KOPT-K1 (cell line): ENCODE measurements around the gene SNX11.

Experiments
- H3K27ac ChIP-seq: fragments of 200-600 bp; sonication (generic); 2 replicates; pipeline ENCODE4 v1.5.1; 2016; ENCODE audit warnings: antibody characterized with exemption, mild to moderate bottlenecking, low read depth, low read length; ENCODE audit not compliant: poor library complexity, severe bottlenecking
- H3K36me3 ChIP-seq: fragments of 200-600 bp; sonication (generic); 2 replicates; pipeline ENCODE4 v1.5.1; 2017; ENCODE audit warnings: antibody characterized with exemption, mild to moderate bottlenecking, low read length, moderate library complexity; ENCODE audit not compliant: insufficient read depth
- H3K9me3 ChIP-seq: fragments of 200-600 bp; sonication (generic); 2 replicates; pipeline ENCODE4 v1.5.1; 2017; ENCODE audit warnings: antibody characterized with exemption, low read length, mild to moderate bottlenecking; ENCODE audit not compliant: insufficient read depth, poor library complexity, severe bottlenecking

Gene SNX11

GRCh38 chr17:48159232-48159631 is 51.7 kb downstream of the SNX11 start:
- Histone ChIP-seq H3K9me3 (no peaks in the 10 kb centered on the region), H3K36me3 (peaks cover 53% of the 10 kb centered on the region), H3K27ac (no peak overlapping the region)

- H3K36me3 ChIP-seq: peaks cover 42% of the 10 kb centered on the region
- H3K9me3 ChIP-seq: no peaks in the 10 kb centered on the region
- no peak overlapping the region for H3K27ac ChIP-seq
Observed at GRCh38 chr17:48160177-48161081, 52.9 kb downstream of the SNX11 start.

- Histone ChIP-seq H3K27ac (no peak overlapping the region), H3K9me3 (no peaks in the 10 kb centered on the region), H3K36me3 (peaks cover 36% of the 10 kb centered on the region)
Observed at GRCh38 chr17:48161127-48161905, 53.8 kb downstream of the SNX11 start.

- H3K36me3 ChIP-seq: peaks cover 32% of the 10 kb centered on the region
- no peaks in the 10 kb centered on the region for H3K9me3 ChIP-seq
- no peak overlapping the region for H3K27ac ChIP-seq
Observed at GRCh38 chr17:48162306-48162934, 54.9 kb downstream of the SNX11 start.

- no peak overlapping the region for H3K27ac ChIP-seq
- peaks cover 32% of the 10 kb centered on the region for H3K36me3 ChIP-seq
- H3K9me3 ChIP-seq: no peaks in the 10 kb centered on the region
Observed at GRCh38 chr17:48162946-48163506, 55.5 kb downstream of the SNX11 start.

GRCh38 chr17:48163809-48164208 is 56.2 kb downstream of the SNX11 start:
- Histone ChIP-seq H3K9me3 (no peaks in the 10 kb centered on the region), H3K36me3 (peaks cover 32% of the 10 kb centered on the region), H3K27ac (no peak overlapping the region)

GRCh38 chr17:48169926-48170325 is 62.4 kb downstream of the SNX11 start:
- no peak overlapping the region for H3K27ac ChIP-seq
- H3K36me3 ChIP-seq: peaks cover 25% of the 10 kb centered on the region; the same call in 1 of the 2 replicates
- H3K9me3 ChIP-seq: no peaks in the 10 kb centered on the region
